ENCODE measurements around the gene HOXC5. TPM values are rescaled to one million over a fixed set of nuclear protein-coding genes. Genes with fewer than 3 reads are reported as not detected.

Gene HOXC5
- total RNA-seq, 4 donors from 2014 or later, result 0.28 to 0.63 (median 0.50) TPM; not detected in 1

DNA sequence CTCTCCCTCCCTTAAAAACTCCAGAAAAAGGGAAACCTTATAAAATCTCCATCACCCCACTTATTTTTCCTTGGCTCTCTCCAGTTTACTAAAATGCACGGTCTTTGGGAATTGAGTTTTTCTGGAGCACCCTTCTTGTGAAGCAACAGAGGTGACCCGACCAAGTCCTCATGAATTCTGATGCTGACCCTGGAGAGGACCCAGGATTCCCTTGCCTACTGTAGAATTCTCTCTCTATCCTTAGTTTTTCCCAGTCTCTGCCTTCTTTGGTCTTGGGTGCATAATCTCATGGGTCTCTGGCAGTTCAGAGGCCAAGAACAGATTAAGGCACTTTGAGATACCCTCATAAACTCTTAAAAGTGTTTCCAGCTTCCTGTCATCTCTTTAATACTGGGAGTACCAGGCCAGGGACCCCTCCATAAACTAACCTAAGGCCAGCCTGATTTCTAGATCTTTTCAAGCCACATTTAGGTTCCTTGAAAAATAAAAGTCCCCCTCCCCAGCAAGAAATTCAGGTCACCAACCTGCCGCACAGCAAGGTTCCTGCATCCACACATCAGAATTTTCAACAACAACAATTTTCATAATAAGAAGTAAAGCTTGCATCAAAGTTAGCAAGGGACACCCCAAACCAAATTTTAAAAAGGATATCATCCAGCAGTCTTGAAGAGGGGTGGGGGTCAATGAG lies 15.7 kb downstream of the HOXC5 start:
- TF ChIP-seq, protein P1, sequence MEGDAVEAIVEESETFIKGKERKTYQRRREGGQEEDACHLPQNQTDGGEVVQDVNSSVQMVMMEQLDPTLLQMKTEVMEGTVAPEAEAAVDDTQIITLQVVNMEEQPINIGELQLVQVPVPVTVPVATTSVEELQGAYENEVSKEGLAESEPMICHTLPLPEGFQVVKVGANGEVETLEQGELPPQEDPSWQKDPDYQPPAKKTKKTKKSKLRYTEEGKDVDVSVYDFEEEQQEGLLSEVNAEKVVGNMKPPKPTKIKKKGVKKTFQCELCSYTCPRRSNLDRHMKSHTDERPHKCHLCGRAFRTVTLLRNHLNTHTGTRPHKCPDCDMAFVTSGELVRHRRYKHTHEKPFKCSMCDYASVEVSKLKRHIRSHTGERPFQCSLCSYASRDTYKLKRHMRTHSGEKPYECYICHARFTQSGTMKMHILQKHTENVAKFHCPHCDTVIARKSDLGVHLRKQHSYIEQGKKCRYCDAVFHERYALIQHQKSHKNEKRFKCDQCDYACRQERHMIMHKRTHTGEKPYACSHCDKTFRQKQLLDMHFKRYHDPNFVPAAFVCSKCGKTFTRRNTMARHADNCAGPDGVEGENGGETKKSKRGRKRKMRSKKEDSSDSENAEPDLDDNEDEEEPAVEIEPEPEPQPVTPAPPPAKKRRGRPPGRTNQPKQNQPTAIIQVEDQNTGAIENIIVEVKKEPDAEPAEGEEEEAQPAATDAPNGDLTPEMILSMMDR (IDR thresholded peaks at IDR 0.05), result no peak
- ATAC-seq (ENCODE audit: low FRiP score), result no peak
- DNase-seq (ENCODE audit: low spot score), result no peak

DNA sequence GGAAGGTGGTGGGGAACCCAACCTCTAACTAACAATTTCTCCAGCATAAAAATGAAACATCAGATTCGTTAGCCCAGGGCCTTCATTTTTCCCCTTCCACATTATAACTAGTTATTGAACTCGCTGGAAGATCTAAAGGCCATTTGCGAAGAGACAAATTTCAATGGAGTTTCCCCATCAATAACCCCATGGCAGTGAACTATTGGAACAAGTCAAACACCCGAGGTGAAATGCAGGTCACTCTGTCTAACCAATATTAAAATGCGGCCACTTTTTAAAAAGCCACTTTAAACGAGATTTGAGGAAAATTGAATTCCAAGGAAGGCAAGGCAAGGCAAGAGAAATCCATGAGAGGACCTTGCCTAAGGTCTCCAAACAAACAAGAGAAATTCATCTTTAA lies 16.3 kb downstream of the HOXC5 start:
- no peak for ATAC-seq (ENCODE audit: low FRiP score)
- TF ChIP-seq, protein P1 (IDR thresholded peaks at IDR 0.05), result no peak
- DNase-seq (ENCODE audit: low spot score), result no peak

DNA sequence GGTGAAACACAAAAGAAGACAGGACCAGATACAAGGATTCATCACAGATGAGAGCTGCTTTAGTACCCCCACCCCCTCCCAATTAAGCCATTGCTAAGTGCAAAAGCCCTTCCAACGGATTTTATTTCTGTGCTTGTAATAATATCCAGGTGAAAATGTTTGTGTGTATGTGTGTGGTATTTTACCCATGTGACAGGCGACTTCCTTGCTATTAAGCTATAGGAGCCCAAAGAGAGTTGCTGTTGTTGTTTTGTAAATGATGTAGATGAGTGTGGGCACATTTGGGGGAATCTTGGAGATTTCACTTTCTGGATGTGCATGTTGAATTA lies 17.6 kb downstream of the HOXC5 start:
- TF ChIP-seq, protein P1 (IDR thresholded peaks at IDR 0.05), result no peak
- ATAC-seq (ENCODE audit: low FRiP score) (no peak), DNase-seq (ENCODE audit: low spot score) (no peak)

DNA sequence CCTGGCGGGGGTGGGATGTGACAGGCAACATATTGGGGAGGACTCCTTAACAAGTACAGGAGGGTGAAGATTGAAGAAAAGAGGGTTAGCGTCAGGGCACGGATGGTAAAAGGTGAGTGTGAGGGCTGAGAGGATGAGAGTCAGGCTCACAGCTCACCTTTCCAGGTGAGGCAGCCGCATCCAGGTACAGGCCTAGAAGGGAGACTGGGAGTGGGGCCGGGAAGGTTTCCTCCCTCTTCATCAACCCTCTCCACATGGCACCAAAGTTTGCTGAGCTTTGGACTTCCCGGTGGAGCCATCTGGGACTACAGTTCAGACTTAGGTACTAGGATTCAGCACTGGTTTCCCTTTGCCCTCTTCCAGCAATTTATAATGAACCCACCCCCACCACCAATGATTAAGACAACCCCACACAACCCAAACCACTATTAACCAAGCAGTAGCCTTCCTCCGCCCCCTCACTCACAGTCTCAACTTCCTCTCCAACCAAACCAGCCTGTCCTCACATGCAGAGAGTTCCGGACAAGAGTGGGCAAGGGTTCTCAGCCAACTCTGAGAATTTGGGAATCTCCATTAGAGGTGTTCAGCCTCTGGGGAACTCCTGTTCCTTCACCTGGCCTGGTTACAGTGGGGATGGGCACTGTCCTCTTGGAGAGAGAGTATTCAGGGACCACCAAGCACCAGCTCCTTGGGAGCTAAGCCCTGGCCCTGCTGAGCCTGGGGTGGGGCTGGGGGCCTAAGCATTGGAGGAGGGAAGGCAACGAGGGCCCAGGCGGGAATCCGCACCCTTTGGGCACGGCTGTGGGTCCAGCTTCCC lies 18.4 kb downstream of the HOXC5 start:
- TF ChIP-seq, protein P1 (IDR thresholded peaks at IDR 0.05), result no peak
- DNase-seq (ENCODE audit: low spot score) (no peak), ATAC-seq (ENCODE audit: low FRiP score) (no peak)

DNA sequence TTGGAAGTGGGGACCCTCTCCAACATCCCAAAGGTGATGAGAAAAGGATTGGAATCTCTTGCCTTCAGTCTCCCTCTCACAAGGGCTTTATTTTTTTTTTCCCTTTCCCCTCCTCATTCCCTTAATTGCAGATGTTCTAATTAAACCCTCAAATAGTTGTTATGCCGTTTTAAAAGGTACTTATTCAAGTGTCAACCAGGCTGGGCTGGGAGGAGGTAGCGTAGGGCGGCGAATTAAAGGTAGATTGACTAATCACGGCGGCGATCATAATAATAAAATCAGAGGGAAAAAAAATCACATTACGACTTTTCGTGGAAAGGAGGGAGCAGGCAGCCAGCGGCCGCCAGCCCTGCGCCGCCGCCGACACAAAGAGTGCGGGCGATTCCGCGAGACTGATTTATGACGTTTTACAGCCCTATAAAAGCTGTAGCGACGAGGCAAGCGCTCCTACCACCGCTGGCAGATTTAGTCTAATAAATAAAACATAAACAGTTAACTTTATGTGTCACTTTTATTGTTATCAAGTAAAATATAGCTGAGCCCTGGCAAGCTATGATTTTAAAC lies 19.1 kb downstream of the HOXC5 start:
- TF ChIP-seq, protein P1 (IDR thresholded peaks at IDR 0.05), result no peak
- no peak for DNase-seq (ENCODE audit: low spot score)

DNA sequence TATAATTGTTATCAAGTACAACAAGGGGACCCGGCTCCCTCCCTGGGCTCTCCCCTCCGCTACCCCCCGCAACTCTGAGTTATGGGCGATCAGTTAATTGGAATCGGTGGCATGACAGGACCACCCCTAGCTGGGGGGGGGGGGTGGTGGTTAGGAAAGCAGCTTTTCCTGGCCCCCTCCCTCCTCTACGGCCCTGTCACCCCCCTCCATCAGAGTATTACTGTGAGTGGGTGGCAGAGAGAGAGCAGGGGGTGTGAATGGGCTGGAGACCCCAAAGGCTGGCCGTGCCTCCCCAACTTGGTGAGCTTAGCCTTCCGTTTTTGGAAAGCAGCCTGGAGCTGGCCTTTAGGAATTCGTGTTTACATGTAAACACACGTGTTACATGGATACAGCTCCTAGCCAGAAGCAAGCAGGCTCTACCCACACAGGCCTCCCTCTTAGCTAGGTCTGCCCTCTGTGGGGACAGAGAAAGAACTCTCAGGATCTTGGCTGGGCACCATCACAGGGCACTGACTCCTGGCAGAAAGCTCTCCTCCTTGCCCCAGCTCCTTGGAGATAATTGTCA lies 19.7 kb downstream of the HOXC5 start:
- TF ChIP-seq, protein P1 (IDR thresholded peaks at IDR 0.05), result no peak
- no peak for DNase-seq (ENCODE audit: low spot score)
- peak; percentile 26 for ATAC-seq (ENCODE audit: low FRiP score)

More for the DNA sequence above, 19.1 kb downstream of the HOXC5 start:
- no peak for ATAC-seq (ENCODE audit: low FRiP score)

Data from omental fat pad (tissue), 4 donors.